ENCODE data around the gene MSTN. TPM values are rescaled to one million over a fixed set of nuclear protein-coding genes. Genes with fewer than 3 reads are reported as not detected.

MSTN gene
- total and polyA plus RNA-seq, 2 donors (not counting 3 experiments of a cell fraction or from before 2014, with no cell fraction given), result 0.04 TPM; not detected in 1

DNA sequence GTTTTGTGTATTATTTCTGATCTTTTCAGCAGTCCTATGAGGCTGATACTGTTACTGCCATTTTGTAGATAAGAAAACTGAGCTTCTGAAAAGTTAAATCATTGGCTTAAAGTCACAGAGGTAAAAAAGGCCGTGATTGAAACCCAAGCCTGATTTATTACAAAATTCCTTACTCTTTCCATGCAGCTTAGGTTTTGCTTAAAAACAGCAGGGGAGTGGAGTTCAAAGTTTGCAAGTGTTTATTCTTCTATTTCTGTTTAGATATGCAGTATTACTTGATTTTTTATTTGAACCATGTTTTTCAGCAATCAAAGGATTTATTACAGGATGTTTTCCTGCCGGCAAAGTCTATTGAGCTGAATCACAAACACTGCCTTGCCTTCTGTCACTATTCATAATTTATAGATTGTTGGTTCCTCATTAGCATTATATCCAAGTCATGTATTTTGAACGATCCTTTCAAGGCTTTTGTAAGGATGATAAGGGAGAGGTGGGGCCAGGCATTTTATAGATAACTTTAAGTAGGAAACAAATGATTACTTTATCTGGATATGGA lies 31.9 kb upstream of the MSTN start:
- H3K27ac ChIP-seq (ENCODE audit: insufficient read depth, low read depth, low read length), result no peak overlapping the region
- no TSS peak for BruUV-seq (replicated peaks)
- H3K4me3 ChIP-seq (replicated peaks in 1 of 3; ENCODE audit: insufficient read depth in 1 of 3, low read depth in 1 of 3, low read length in 3 of 3), result no peak overlapping the region
- ChIA-PET POLR2A (no interaction called here), CTCF (interaction anchor here (0.9 to 1.6 kb wide), 5 partner anchors 22 to 183 kb away, joined by 3 to 4 read pairs (median 3); a partner anchor contains a TSS)
- H3K4me2 ChIP-seq (ENCODE audit: insufficient read depth, low read length), result no peak overlapping the region
- H3K36me3 ChIP-seq (ENCODE audit: control insufficient read depth in 2 of 2, extremely low read depth in 1 of 2, insufficient read depth in 2 of 2, low read length in 2 of 2), result no peaks in the 10 kb centered on the region
- H3K79me2 ChIP-seq (ENCODE audit: control insufficient read depth, insufficient read depth, low read length), result no peaks in the 10 kb centered on the region
- H3K4me1 ChIP-seq (ENCODE audit: control insufficient read depth, extremely low read depth, insufficient read depth, low read length), result no peaks in the 10 kb centered on the region
- no peaks in the 10 kb centered on the region for H3K27me3 ChIP-seq (ENCODE audit: control insufficient read depth in 2 of 2, insufficient read depth in 2 of 2, low read length in 2 of 2)
- FAIRE-seq (no peak), DNase-seq (ENCODE audit: low read depth, low spot score) (peak; percentile 36)
- H4K20me1 ChIP-seq (replicated peaks; ENCODE audit: control insufficient read depth, extremely low read depth, insufficient read depth, low read length), result no peaks in the 10 kb centered on the region
- intact Hi-C loops (cut with micrococcal nuclease), result no loop called here
- no peak overlapping the region for H2AFZ ChIP-seq (ENCODE audit: low read depth, low read length)
- TF ChIP-seq, protein P1, sequence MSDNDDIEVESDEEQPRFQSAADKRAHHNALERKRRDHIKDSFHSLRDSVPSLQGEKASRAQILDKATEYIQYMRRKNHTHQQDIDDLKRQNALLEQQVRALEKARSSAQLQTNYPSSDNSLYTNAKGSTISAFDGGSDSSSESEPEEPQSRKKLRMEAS (IDR thresholded peaks at IDR 0.05; ENCODE audit: insufficient read depth, insufficient read length), result no peak
- TF ChIP-seq JUN (IDR thresholded peaks at IDR 0.05; ENCODE audit: borderline replicate concordance, insufficient read depth, insufficient read length, low read depth), result no peak
- dilution Hi-C loops (cut with MboI; ENCODE audit: extremely low pct_ligation_motif_present, low sequenced_read_pairs), result no loop called here
- no peak overlapping the region for H3K9ac ChIP-seq (replicated peaks; ENCODE audit: extremely low read depth, insufficient read depth, low read length)
- no peaks in the 10 kb centered on the region for H3K9me3 ChIP-seq (replicated peaks; ENCODE audit: control insufficient read depth, insufficient read depth, low read length)
- H3K9me1 ChIP-seq (replicated peaks; ENCODE audit: control insufficient read depth, extremely low read depth, insufficient read depth, low read length), result no peaks in the 10 kb centered on the region

DNA sequence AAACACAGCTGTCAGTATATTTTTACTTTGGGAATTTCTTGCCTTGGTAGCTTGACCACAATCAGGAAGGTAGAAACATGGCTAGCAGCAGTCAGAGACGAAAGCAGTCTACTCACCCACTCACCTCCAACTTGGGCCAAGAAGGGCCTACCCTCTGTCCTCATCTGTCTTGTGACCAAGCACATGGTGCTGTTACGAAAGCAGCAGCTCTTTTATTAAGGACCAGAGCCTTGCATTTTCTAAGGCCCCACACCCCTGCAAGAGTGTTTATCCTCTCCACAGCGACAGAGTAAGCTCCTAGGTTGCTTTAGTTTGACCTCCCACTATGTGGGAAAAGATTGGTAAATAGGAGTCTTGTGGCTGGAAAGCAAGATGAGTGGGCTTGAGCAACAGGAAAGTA lies 31.3 kb upstream of the MSTN start:
- Histone ChIP-seq H3K79me2 (ENCODE audit: control insufficient read depth, insufficient read depth, low read length) (no peaks in the 10 kb centered on the region), H3K4me1 (ENCODE audit: control insufficient read depth, extremely low read depth, insufficient read depth, low read length) (no peaks in the 10 kb centered on the region), H3K27ac (ENCODE audit: insufficient read depth, low read depth, low read length) (no peak overlapping the region), H3K36me3 (ENCODE audit: control insufficient read depth in 2 of 2, extremely low read depth in 1 of 2, insufficient read depth in 2 of 2, low read length in 2 of 2) (no peaks in the 10 kb centered on the region), H3K9me1 (replicated peaks; ENCODE audit: control insufficient read depth, extremely low read depth, insufficient read depth, low read length) (no peaks in the 10 kb centered on the region), H3K27me3 (ENCODE audit: control insufficient read depth in 2 of 2, insufficient read depth in 2 of 2, low read length in 2 of 2) (no peaks in the 10 kb centered on the region), H3K4me2 (ENCODE audit: insufficient read depth, low read length) (no peak overlapping the region), H4K20me1 (replicated peaks; ENCODE audit: control insufficient read depth, extremely low read depth, insufficient read depth, low read length) (no peaks in the 10 kb centered on the region), H3K4me3 (replicated peaks in 1 of 3; ENCODE audit: insufficient read depth in 1 of 3, low read depth in 1 of 3, low read length in 3 of 3) (no peak overlapping the region), H3K9ac (replicated peaks; ENCODE audit: extremely low read depth, insufficient read depth, low read length) (no peak overlapping the region), H2AFZ (ENCODE audit: low read depth, low read length) (no peak overlapping the region), H3K9me3 (replicated peaks; ENCODE audit: control insufficient read depth, insufficient read depth, low read length) (no peaks in the 10 kb centered on the region)
- no TSS peak for BruUV-seq (replicated peaks)
- TF ChIP-seq JUN (IDR thresholded peaks at IDR 0.05; ENCODE audit: borderline replicate concordance, insufficient read depth, insufficient read length, low read depth) (no peak), GATA2 (IDR thresholded peaks at IDR 0.05; ENCODE audit: insufficient read depth, insufficient read length, low read depth, low read length) (no peak), MYC (IDR thresholded peaks at IDR 0.05; ENCODE audit: low read depth, low read length) (no peak), POLR2A (IDR thresholded peaks at IDR 0.05; ENCODE audit: low read depth, low read length) (no peak), CTCF (IDR thresholded peaks at IDR 0.05; ENCODE audit: extremely low read depth in 1 of 2, insufficient read depth in 1 of 2, low read depth in 1 of 2, low read length in 2 of 2) (no peak), EZH2 (IDR thresholded peaks at IDR 0.05; ENCODE audit: borderline replicate concordance, low read depth, low read length, severe bottlenecking) (no peak), POLR2AphosphoS5 (IDR thresholded peaks at IDR 0.05; ENCODE audit: insufficient read depth, low read depth, low read length) (no peak), FOS (IDR thresholded peaks at IDR 0.05; ENCODE audit: borderline replicate concordance, insufficient read depth, low read length) (no peak)
- TF ChIP-seq, protein P1 (IDR thresholded peaks at IDR 0.05; ENCODE audit: insufficient read depth, insufficient read length), result no peak
- DNase-seq (ENCODE audit: low read depth, low spot score) (no peak), FAIRE-seq (no peak)
- ChIA-PET POLR2A (no interaction called here), CTCF (interaction anchor here (0.9 to 1.6 kb wide), 5 partner anchors 22 to 184 kb away, joined by 3 to 4 read pairs (median 3); a partner anchor contains a TSS)
- intact Hi-C loops (cut with micrococcal nuclease) (no loop called here), dilution Hi-C loops (cut with MboI; ENCODE audit: extremely low pct_ligation_motif_present, low sequenced_read_pairs) (no loop called here)

Measured in endothelial cell of umbilical vein (primary cell).